Right ventricle myocardium superior (tissue), 1 donor: Measurements from ENCODE around the gene GLIS2. TPM values are rescaled to one million over a fixed set of nuclear protein-coding genes. Genes with fewer than 3 reads are reported as not detected.

Experiments
- ATAC-seq: fragments of 200-7000 bp; cut with Tn5 transposase; one replicate; pipeline ENCODE4 v1.9.1; 2020; ENCODE audit warnings: mild to moderate bottlenecking; ENCODE audit not compliant: poor library complexity
- DNase-seq: peaks from one replicate; pipeline ENCODE4 v3.0.0-alpha.2; 2020
- intact Hi-C: fragments of 100-400 bp; cut with DNase I; formaldehyde crosslinking; loops from one replicate; pipeline ENCODE4 v1.11.2; 2022
- total RNA-seq: library from RNA; stranded (reverse); fragmentation: NEBNext Ultra II Directional; extraction: Animal tissue kit (Norgen Biotek cat#: 25700); gene quantifications from one replicate; pipeline ENCODE4 v1.2.1, GENCODE V29; 2021
- donor health status: DM: no; HTN: yes; CAD: no; lungs with severe emphysema.

GLIS2 gene
- total RNA-seq, 1 donor from 2014 or later: 14.6 TPM

DNA sequence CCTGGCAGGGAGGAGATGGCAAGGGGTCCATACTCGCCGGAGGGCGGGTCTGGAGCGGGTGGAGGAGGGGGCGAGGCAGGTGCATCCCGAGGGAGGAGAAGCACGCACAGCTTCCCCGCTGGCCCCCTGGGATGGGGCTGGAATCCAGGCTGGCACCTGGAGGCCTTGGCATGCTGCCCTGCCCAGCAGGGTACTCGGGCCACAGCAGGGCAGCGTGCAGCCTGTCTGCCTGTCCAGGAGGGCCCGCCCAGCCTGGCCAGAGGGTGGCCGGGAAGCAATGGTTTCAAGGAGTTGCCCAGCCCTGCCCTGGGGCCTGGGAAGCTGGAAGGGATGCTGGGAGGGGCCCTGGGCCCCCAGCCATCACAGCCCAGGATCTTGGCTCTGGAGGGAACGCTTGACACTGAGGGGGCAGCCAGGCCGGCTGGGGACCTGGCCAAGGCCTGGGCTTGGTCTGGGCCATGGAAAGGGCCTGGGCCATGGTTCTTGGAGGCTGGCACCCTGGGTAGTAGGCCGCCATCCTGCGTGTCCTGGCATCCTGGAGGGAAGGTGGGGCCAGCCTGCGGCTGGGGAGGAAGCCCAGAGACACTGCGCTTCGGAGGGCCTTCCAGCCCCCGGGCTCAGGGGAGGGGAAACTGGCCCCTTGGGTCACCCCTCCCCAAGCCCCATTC lies 1.1 kb downstream of the GLIS2 start:
- DNase-seq (peak; percentile 79), ATAC-seq (peak; percentile 41)
- intact Hi-C loops: no loop called here

GRCh38 chr16:4317532-4318450 lies 1.9 kb downstream of the GLIS2 start:
- intact Hi-C loops: no loop called here
- ATAC-seq (no peak), DNase-seq (no peak)

GRCh38 chr16:4318451-4318910 lies 2.6 kb downstream of the GLIS2 start:
- ATAC-seq: no peak
- intact Hi-C loops: no loop called here
- DNase-seq: no peak

DNA sequence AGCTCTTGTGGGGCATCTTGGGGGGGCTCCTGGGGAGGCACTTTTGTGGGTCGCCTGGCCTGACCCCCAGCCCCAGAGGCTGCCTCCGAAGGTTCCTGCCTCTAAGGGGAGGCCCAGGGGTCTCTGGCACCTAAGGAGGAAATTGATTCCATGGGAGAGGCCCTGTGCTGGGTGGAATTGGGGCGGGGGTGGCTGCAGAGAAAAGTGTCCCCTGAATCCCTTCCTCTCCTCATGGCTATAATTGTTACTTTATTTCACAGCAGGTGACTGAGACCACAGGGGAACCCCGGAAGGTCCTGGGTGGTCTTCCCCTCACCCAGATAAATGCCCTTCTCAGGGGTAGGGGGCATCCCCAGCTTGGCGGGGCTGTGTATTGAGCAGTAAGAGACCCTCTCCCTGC lies 3.1 kb downstream of the GLIS2 start:
- ATAC-seq (no peak), DNase-seq (no peak)
- intact Hi-C loops: no loop called here

DNA sequence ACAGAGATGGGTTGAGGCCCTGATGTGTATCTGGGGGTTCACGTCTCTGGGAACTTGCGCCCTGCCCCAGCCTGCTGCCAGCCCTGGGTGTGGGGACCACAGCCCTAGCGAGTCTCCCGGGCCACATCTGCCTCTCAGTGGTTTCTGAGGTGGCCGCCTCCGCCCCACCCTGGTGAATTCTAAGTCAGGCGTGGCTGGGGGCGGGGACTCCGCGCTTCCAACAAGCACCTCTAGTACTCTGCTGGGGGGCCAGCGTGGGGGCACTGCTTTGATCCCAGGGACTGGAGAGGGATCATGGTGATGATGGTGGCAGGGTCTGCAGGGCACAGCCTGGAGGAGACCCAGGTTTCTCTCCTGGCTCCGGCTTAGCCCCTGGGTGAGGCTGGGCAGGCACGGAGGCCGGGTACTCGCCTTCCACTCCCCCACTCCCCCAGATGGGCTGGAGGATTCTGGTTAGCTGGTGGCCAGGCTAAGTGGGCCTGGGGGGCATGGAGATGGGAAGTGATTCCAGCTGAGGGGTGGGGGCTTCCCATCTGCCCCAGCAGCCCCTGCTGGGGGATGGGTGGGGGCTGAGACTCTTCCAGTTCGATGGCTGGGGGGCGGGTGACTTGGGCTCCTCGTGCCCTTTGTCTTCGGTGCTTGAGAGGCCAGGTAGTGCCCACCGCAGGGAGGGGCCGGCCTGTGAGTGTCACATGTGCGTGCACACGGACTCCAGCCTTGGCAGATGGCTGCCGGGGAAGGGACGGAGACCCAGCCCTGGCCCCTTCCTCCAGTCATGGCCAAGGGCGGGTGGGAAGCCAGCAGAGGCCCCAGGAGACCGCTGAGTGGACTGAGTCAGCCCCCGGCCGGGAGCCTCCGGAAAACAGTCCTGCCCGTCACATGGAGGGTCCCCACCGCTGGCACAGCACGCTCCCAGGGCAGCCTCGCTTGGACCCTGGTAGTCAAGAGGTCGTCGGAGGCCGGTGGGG lies 3.9 kb downstream of the GLIS2 start:
- DNase-seq (no peak), ATAC-seq (no peak)
- intact Hi-C loops: no loop called here

GRCh38 chr16:4320571-4321137 lies 4.8 kb downstream of the GLIS2 start:
- intact Hi-C loops: no loop called here
- ATAC-seq (no peak), DNase-seq (no peak)

- ATAC-seq (no peak), DNase-seq (no peak)
- intact Hi-C loops: no loop called here
Observed at GRCh38 chr16:4321286-4322120, 5.6 kb downstream of the GLIS2 start.

- intact Hi-C loops: no loop called here
- ATAC-seq (no peak), DNase-seq (no peak)
Observed at GRCh38 chr16:4322121-4323052, 6.5 kb downstream of the GLIS2 start.

DNA sequence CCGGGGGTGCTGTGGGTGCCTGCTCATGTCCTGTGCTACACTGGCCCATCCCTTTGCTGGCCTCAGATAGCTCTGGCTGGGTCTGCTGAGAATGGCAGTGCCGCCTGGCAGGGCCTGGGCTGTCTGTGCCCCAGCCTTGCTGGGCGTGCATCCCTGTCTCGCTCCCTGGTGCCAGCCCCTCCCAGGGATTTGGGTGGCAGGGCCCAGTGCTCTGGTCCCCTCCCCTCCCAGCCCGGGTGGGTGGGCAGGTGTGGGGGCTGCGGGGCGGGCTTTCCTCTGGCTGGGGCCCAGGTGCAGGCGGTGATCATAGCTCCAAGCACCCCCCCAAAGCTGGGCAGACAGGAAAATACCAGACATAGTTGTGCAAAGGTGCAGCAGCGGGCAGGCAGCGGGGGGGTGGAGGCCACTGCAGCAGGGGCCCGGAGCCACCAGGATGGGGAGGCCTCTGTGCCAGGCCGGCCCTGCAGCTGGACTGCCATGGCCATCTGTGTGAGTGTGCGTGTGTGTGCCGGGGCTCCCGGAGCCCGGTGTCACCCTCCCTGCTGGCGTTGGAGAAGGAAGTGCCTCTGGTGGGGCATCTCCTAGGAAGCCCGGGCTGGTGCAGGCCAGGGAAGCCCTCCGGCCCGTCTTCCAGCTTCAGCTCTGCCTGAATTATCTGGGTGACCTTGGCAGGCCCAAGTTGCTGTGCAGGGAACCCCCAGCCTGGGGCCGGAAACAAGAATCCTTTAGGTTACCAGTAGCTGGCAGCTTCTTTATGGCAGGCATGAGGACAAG lies 7.4 kb downstream of the GLIS2 start:
- ATAC-seq (peak; percentile 37), DNase-seq (no peak)
- intact Hi-C loops: no loop called here

- DNase-seq (peak; percentile 78), ATAC-seq (peak; percentile 51)
- intact Hi-C loops: no loop called here
Observed at GRCh38 chr16:4323845-4324488, 8.1 kb downstream of the GLIS2 start.

- DNase-seq (no peak), ATAC-seq (no peak)
- intact Hi-C loops: no loop called here
Observed at GRCh38 chr16:4324492-4325252, 8.8 kb downstream of the GLIS2 start.

GRCh38 chr16:4325253-4325758 lies 9.4 kb downstream of the GLIS2 start:
- intact Hi-C loops: no loop called here
- no peak for DNase-seq
- no peak for ATAC-seq

- intact Hi-C loops: loop anchor here (2.0 kb wide), 1 partner anchor 21 kb away; no protein-coding TSS in a partner anchor
- peak; percentile 1 for ATAC-seq
Observed at GRCh38 chr16:4327386-4328045, 11.6 kb downstream of the GLIS2 start.

More at GRCh38 chr16:4327386-4328045, 11.6 kb downstream of the GLIS2 start:
- DNase-seq: no peak
